Activated naive CD8-positive, alpha-beta T cell treated with anti-CD3 and anti-CD28 coated beads, Interleukin-2, amount 50 U/mL, for 24 hours (primary cell): ENCODE results near the gene GHITM.
A peak's percentile ranks its signal among the peaks of the same experiment; 100 is the strongest.
"Not testable (repeated sequence)": the region's sequence is repeated elsewhere in the genome, so short reads cannot be mapped to it uniquely, and the experiment has no call there.

Experiments used
- ATAC-seq: fragments of 150-1000 bp; cut with Tn5 transposase; one replicate; pipeline ENCODE4 v1.10.0; 2021
- DNase-seq: peaks from one replicate; pipeline ENCODE4 v3.0.0; 2021
- H3K27ac Mint-ChIP-seq: one replicate; pipeline ENCODE4 v1.8.0; 2021; ENCODE audit warnings: mild to moderate bottlenecking, mixed read lengths
- H3K27me3 Mint-ChIP-seq: one replicate; pipeline ENCODE4 v1.8.0; 2021; ENCODE audit warnings: mixed read lengths
- H3K36me3 Mint-ChIP-seq: one replicate; pipeline ENCODE4 v1.8.0; 2021; ENCODE audit warnings: low read depth, mixed read lengths
- H3K4me1 Mint-ChIP-seq: one replicate; pipeline ENCODE4 v1.8.0; 2021; ENCODE audit warnings: mixed read lengths
- H3K4me3 Mint-ChIP-seq: one replicate; pipeline ENCODE4 v1.8.0; 2021; ENCODE audit warnings: mild to moderate bottlenecking, moderate library complexity, mixed read lengths
- H3K9me3 Mint-ChIP-seq: one replicate; pipeline ENCODE4 v1.8.0; 2021; ENCODE audit warnings: mixed read lengths

The GHITM gene

GRCh38 chr10:84176836-84177474 lies 37.6 kb downstream of the GHITM start:
- Mint-ChIP-seq H3K4me3 (no peak overlapping the region), H3K9me3 (no peaks in the 10 kb centered on the region), H3K36me3 (no peaks in the 10 kb centered on the region), H3K27me3 (no peaks in the 10 kb centered on the region), H3K27ac (peak overlapping the region; percentile 67), H3K4me1 (peaks cover 11% of the 10 kb centered on the region)
- DNase-seq (no peak), ATAC-seq (no peak)

- Mint-ChIP-seq H3K27me3 (no peaks in the 10 kb centered on the region), H3K4me3 (no peak overlapping the region), H3K27ac (no peak overlapping the region), H3K4me1 (peaks cover 11% of the 10 kb centered on the region), H3K9me3 (no peaks in the 10 kb centered on the region), H3K36me3 (no peaks in the 10 kb centered on the region)
- ATAC-seq, result peak; percentile 49
- DNase-seq, result peak; percentile 20
Measured at GRCh38 chr10:84177541-84178141, 38.3 kb downstream of the GHITM start.

- Mint-ChIP-seq H3K27me3 (no peaks in the 10 kb centered on the region), H3K36me3 (no peaks in the 10 kb centered on the region), H3K27ac (no peak overlapping the region), H3K4me3 (no peak overlapping the region), H3K4me1 (peaks cover 8% of the 10 kb centered on the region), H3K9me3 (no peaks in the 10 kb centered on the region)
- no peak for DNase-seq
- no peak for ATAC-seq
Measured at GRCh38 chr10:84178160-84178609, 38.9 kb downstream of the GHITM start.

DNA sequence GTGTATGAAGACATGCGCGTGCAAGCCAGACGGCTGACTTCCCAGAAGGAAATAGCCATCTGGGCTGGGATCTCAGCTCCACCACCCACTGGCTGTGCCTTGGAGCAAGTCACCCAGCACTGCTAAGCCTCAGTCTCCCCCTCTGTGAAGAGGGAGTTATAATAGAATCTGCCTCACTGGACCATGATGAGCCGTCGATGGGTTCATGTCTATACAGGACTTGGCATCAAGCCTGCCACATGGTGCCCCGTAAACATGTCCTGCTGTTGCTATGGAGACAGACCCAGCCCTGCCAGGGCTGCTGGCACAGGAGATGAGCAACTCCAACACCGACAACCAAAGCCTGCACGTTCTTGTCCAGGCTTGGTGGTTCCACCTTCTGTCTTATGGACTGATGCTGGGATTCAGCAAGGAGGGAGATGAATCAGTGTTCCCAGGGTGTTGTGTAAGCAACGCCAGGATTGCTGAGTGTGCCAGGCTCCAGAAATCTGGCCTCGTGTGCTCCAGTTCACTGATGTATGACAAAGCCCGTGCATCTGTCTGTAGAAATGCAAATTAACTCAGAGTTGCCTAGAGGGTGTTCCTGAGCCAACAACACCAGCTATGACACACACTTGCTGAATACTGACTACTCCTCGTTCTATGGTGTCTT lies 39.9 kb downstream of the GHITM start:
- Mint-ChIP-seq H3K4me1 (peaks cover 8% of the 10 kb centered on the region), H3K9me3 (no peaks in the 10 kb centered on the region), H3K4me3 (no peak overlapping the region), H3K36me3 (no peaks in the 10 kb centered on the region), H3K27me3 (no peaks in the 10 kb centered on the region), H3K27ac (no peak overlapping the region)
- DNase-seq (no peak), ATAC-seq (peak; percentile 47)

DNA sequence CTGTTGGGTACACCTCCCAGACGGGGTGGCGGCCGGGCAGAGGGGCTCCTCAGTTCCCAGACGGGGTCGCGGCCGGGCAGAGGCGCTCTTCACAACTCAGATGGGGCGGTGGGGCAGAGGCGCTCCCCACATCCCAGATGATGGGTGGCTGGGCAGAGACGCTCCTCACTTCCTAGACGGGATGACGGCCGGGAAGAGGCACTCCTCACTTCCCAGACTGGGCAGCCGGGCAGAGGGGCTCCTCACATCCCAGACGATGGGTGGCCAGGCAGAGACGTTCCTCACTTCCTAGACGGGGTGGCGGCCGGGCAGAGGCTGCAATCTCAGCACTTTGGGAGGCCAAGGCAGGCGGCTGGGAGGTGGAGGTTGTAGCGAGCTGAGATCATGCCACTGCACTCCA lies 41.1 kb downstream of the GHITM start:
- not testable (repeated sequence) for H3K9me3 Mint-ChIP-seq, H3K4me3 Mint-ChIP-seq, H3K36me3 Mint-ChIP-seq, H3K27ac Mint-ChIP-seq, ATAC-seq, H3K4me1 Mint-ChIP-seq, H3K27me3 Mint-ChIP-seq, DNase-seq

DNA sequence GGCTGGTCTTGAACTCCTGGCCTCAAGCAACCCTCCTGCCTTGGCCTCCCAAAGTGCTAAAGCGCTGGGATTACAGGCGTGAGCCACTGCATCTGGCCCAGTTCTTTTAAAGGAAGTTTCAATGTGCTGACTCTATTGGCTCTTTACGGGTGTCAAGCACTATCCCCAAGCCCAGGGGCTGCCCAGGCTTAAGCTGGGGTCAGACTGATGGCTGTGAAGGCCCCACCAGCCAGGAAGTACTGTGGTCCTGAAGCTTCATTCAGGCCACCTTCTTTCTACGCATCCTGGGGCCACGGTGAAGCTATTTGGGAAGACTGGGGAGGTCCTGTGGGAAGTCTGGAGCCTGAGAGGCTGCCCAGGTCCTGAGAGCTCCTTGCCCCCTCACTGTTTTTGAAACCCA lies 42.3 kb downstream of the GHITM start:
- no peak for DNase-seq
- Mint-ChIP-seq H3K27me3 (no peaks in the 10 kb centered on the region), H3K36me3 (no peaks in the 10 kb centered on the region), H3K9me3 (no peaks in the 10 kb centered on the region), H3K4me1 (peaks cover 4% of the 10 kb centered on the region), H3K4me3 (no peak overlapping the region), H3K27ac (no peak overlapping the region)
- ATAC-seq, result no peak

- Mint-ChIP-seq H3K4me3 (no peak overlapping the region), H3K9me3 (no peaks in the 10 kb centered on the region), H3K27me3 (no peaks in the 10 kb centered on the region), H3K36me3 (no peaks in the 10 kb centered on the region), H3K27ac (no peak overlapping the region), H3K4me1 (no peaks in the 10 kb centered on the region)
- no peak for DNase-seq
- ATAC-seq, result peak; percentile 31
Measured at GRCh38 chr10:84184517-84184916, 45.2 kb downstream of the GHITM start.

DNA sequence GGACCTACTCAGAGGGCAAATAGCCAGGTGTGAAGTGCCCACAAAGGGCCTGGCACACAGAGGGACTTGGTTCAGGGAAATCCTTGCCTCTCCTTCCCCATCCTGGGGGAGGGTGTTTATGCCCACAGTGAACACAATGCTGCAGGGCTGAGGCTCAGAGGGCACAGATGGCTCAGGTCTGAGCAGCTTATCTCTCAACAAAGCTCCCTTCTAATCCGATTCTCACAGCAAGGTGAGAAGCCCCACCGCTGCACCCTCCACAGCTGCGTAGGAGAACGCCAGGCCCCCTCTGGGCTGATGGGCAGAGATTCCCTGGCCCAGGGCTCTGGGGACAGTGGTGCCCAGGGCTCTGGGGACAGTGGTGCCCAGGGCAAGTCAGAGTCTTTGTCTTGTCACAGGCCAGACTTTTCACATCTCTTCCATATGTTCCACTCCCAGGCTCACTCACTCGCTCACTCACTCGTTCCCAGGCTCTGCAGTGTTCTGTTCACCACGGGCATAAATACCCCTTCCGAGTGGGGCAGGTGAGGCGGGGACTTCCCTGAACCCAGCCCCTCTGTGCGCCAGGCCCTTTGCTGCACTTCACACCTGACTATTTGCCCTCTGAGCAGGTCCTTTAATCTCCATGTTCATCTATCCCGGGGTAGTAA lies 46.3 kb downstream of the GHITM start:
- DNase-seq (no peak), ATAC-seq (no peak)
- no peaks in the 10 kb centered on the region for H3K36me3 Mint-ChIP-seq
- H3K27ac Mint-ChIP-seq, result no peak overlapping the region
- no peaks in the 10 kb centered on the region for H3K9me3 Mint-ChIP-seq
- H3K27me3 Mint-ChIP-seq, result no peaks in the 10 kb centered on the region
- H3K4me1 Mint-ChIP-seq, result no peaks in the 10 kb centered on the region
- no peak overlapping the region for H3K4me3 Mint-ChIP-seq

GRCh38 chr10:84188815-84189214 lies 49.5 kb downstream of the GHITM start:
- ATAC-seq, result no peak
- Mint-ChIP-seq H3K4me1 (peaks cover 7% of the 10 kb centered on the region), H3K9me3 (no peaks in the 10 kb centered on the region), H3K36me3 (no peaks in the 10 kb centered on the region), H3K27ac (no peak overlapping the region), H3K4me3 (no peak overlapping the region), H3K27me3 (peaks cover 8% of the 10 kb centered on the region)
- DNase-seq, result no peak

GRCh38 chr10:84190621-84191020 lies 51.3 kb downstream of the GHITM start:
- ATAC-seq (no peak), DNase-seq (no peak)
- peaks cover 14% of the 10 kb centered on the region for H3K27me3 Mint-ChIP-seq
- H3K4me3 Mint-ChIP-seq, result no peak overlapping the region
- H3K9me3 Mint-ChIP-seq, result no peaks in the 10 kb centered on the region
- no peak overlapping the region for H3K27ac Mint-ChIP-seq
- no peaks in the 10 kb centered on the region for H3K36me3 Mint-ChIP-seq
- H3K4me1 Mint-ChIP-seq, result peaks cover 11% of the 10 kb centered on the region

GRCh38 chr10:84191106-84191505 lies 51.8 kb downstream of the GHITM start:
- H3K4me3 Mint-ChIP-seq, result no peak overlapping the region
- no peak overlapping the region for H3K27ac Mint-ChIP-seq
- H3K27me3 Mint-ChIP-seq, result peaks cover 19% of the 10 kb centered on the region
- peaks cover 11% of the 10 kb centered on the region for H3K4me1 Mint-ChIP-seq
- no peaks in the 10 kb centered on the region for H3K9me3 Mint-ChIP-seq
- DNase-seq (no peak), ATAC-seq (no peak)
- no peaks in the 10 kb centered on the region for H3K36me3 Mint-ChIP-seq

DNA sequence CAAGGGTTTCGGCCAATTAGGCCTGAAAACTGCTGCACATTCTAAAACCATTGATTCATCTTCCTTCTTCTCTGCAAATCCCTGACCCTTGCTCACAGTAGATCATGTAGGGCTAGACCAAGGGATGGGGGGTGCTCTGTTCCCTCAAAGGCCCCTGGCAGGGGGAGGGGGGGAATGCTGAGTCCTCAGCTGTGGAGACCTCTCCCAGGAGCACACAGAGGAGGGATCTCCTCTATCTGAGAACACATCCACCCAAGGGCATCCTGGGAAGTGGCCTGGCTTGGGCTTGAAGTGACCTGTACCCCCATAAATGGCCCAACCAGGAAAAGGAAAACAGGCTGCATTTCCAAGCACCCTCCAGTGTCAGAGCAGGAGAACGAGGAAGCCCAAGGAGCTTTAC lies 54.0 kb downstream of the GHITM start:
- Mint-ChIP-seq H3K4me3 (no peak overlapping the region), H3K4me1 (peaks cover 11% of the 10 kb centered on the region), H3K36me3 (no peaks in the 10 kb centered on the region), H3K9me3 (no peaks in the 10 kb centered on the region), H3K27ac (no peak overlapping the region), H3K27me3 (peaks cover 31% of the 10 kb centered on the region)
- DNase-seq, result no peak
- ATAC-seq, result no peak

- no peaks in the 10 kb centered on the region for H3K9me3 Mint-ChIP-seq
- no peak for DNase-seq
- no peak for ATAC-seq
Measured at GRCh38 chr10:84193846-84194423, 54.6 kb downstream of the GHITM start.

GRCh38 chr10:84194424-84195043 lies 55.2 kb downstream of the GHITM start, which contains the start of gene CDHR1:
Gene CDHR1, plus strand, starts transcription at chr10:84194537. Its CDS starts 224 bp downstream, at chr10:84194761.
- Mint-ChIP-seq H3K4me1 (peaks cover 11% of the 10 kb centered on the region), H3K27me3 (peaks cover 33% of the 10 kb centered on the region), H3K36me3 (no peaks in the 10 kb centered on the region), H3K9me3 (no peaks in the 10 kb centered on the region), H3K4me3 (peak within 1 kb of the TSS; percentile 46), H3K27ac (no peak within 1 kb of the TSS)
- DNase-seq (peak; percentile 52), ATAC-seq (peak; percentile 51)

More at GRCh38 chr10:84193846-84194423, 54.6 kb downstream of the GHITM start:
- Mint-ChIP-seq H3K4me1 (peaks cover 11% of the 10 kb centered on the region), H3K27me3 (peaks cover 33% of the 10 kb centered on the region), H3K4me3 (peak overlapping the region; percentile 32), H3K27ac (no peak overlapping the region), H3K36me3 (no peaks in the 10 kb centered on the region)
